Lower lobe of right lung (tissue), 2 donors: ENCODE data around the gene IQSEC3. TPM values are rescaled to one million over a fixed set of nuclear protein-coding genes. Genes with fewer than 3 reads are reported as not detected.
"Not testable (repeated sequence)": the region's sequence is repeated elsewhere in the genome, so short reads cannot be mapped to it uniquely, and the experiment has no call there.

Experiments used
- ATAC-seq, 2 donors: fragments of 200-7000 bp; cut with Tn5 transposase; one replicate each; pipeline ENCODE4 v1.9.1; 2020 to 2022; ENCODE audit warnings: mild to moderate bottlenecking in 2 of 2, moderate library complexity in 2 of 2
- DNase-seq: peaks from one replicate; pipeline ENCODE4 v3.0.0-alpha.2; 2020
- H3K27ac ChIP-seq: fragments of 200-600 bp; one replicate; pipeline ENCODE4 v1.8.0; 2022
- H3K27me3 ChIP-seq: fragments of 200-600 bp; one replicate; pipeline ENCODE4 v1.8.0; 2022; ENCODE audit warnings: low read depth
- H3K36me3 ChIP-seq: fragments of 200-600 bp; one replicate; pipeline ENCODE4 v1.8.0; 2022; ENCODE audit warnings: mild to moderate bottlenecking
- H3K4me1 ChIP-seq: fragments of 200-600 bp; one replicate; pipeline ENCODE4 v1.8.0; 2022
- H3K4me3 ChIP-seq: fragments of 200-600 bp; one replicate; pipeline ENCODE4 v1.8.0; 2022; ENCODE audit warnings: mild to moderate bottlenecking
- H3K9me3 ChIP-seq: fragments of 200-600 bp; one replicate; pipeline ENCODE4 v1.8.0; 2022
- CTCF ChIP-seq: fragments of 200-600 bp; IDR thresholded peaks from one replicate; pipeline ENCODE4 v1.8.0; 2022; ENCODE audit warnings: antibody characterized with exemption, mild to moderate bottlenecking
- intact Hi-C: fragments of 100-400 bp; cut with DNase I; formaldehyde crosslinking; loops from one replicate; pipeline ENCODE4 v1.11.0; 2022
- total RNA-seq: library from RNA; stranded (reverse); fragmentation: NEBNext Ultra II Directional; extraction: Animal tissue kit (Norgen Biotek cat#: 25700); gene quantifications from one replicate; pipeline ENCODE4 v1.2.1, GENCODE V29; 2021
- donor health status: DM: no; HTN: yes; CAD: no; lungs with severe emphysema.

IQSEC3 gene
- total RNA-seq, 1 donor from 2014 or later: 10.7 TPM

- DNase-seq, intact Hi-C loops, H3K9me3 ChIP-seq, H3K36me3 ChIP-seq, H3K27ac ChIP-seq, H3K4me1 ChIP-seq, H3K4me3 ChIP-seq: not testable (repeated sequence)
- peak; percentile 23 to 67 for ATAC-seq
- peaks cover 32% of the 10 kb centered on the region for H3K27me3 ChIP-seq
Observed at GRCh38 chr12:77769-78383, 11.3 kb downstream of the IQSEC3 start.

- DNase-seq (no peak), ATAC-seq (no peak)
- TF ChIP-seq CTCF: no peak
- no peak overlapping the region for H3K27ac ChIP-seq
- no peaks in the 10 kb centered on the region for H3K9me3 ChIP-seq
- H3K4me1 ChIP-seq: no peaks in the 10 kb centered on the region
- no peak overlapping the region for H3K4me3 ChIP-seq
- peaks cover 32% of the 10 kb centered on the region for H3K27me3 ChIP-seq
- intact Hi-C loops: no loop called here
- no peaks in the 10 kb centered on the region for H3K36me3 ChIP-seq
Observed at GRCh38 chr12:78981-79380, 12.4 kb downstream of the IQSEC3 start.

- no peaks in the 10 kb centered on the region for H3K4me1 ChIP-seq
- intact Hi-C loops: no loop called here
- ATAC-seq: no peak
- peaks cover 32% of the 10 kb centered on the region for H3K27me3 ChIP-seq
- no peaks in the 10 kb centered on the region for H3K36me3 ChIP-seq
- H3K27ac ChIP-seq: no peak overlapping the region
- no peak for DNase-seq
- TF ChIP-seq CTCF: no peak
- H3K9me3 ChIP-seq: no peaks in the 10 kb centered on the region
- no peak overlapping the region for H3K4me3 ChIP-seq
Observed at GRCh38 chr12:80681-81190, 14.2 kb downstream of the IQSEC3 start.

GRCh38 chr12:82740-83139 is 16.2 kb downstream of the IQSEC3 start:
- Histone ChIP-seq H3K4me3 (no peak overlapping the region), H3K36me3 (no peaks in the 10 kb centered on the region), H3K9me3 (no peaks in the 10 kb centered on the region), H3K4me1 (no peaks in the 10 kb centered on the region), H3K27me3 (peaks cover 24% of the 10 kb centered on the region), H3K27ac (no peak overlapping the region)
- no peak for DNase-seq
- TF ChIP-seq CTCF: no peak
- intact Hi-C loops: no loop called here
- no peak for ATAC-seq

GRCh38 chr12:84056-84455 is 17.5 kb downstream of the IQSEC3 start:
- H3K4me1 ChIP-seq: no peaks in the 10 kb centered on the region
- no peaks in the 10 kb centered on the region for H3K9me3 ChIP-seq
- no peak for DNase-seq
- peaks cover 16% of the 10 kb centered on the region for H3K27me3 ChIP-seq
- no peaks in the 10 kb centered on the region for H3K36me3 ChIP-seq
- no peak overlapping the region for H3K4me3 ChIP-seq
- no peak for ATAC-seq
- H3K27ac ChIP-seq: no peak overlapping the region
- intact Hi-C loops: no loop called here
- no peak for TF ChIP-seq CTCF

- no peak overlapping the region for H3K27ac ChIP-seq
- H3K4me3 ChIP-seq: no peak overlapping the region
- TF ChIP-seq CTCF: no peak
- peaks cover 6% of the 10 kb centered on the region for H3K9me3 ChIP-seq
- no peak for ATAC-seq
- H3K36me3 ChIP-seq: no peaks in the 10 kb centered on the region
- intact Hi-C loops: no loop called here
- no peak for DNase-seq
- H3K4me1 ChIP-seq: no peaks in the 10 kb centered on the region
- peaks cover 5% of the 10 kb centered on the region for H3K27me3 ChIP-seq
Observed at GRCh38 chr12:85191-85666, 18.7 kb downstream of the IQSEC3 start.
